HepG2 (cell line): ENCODE measurements around the gene FPGS.

Experiments
- ATF5 ChIP-seq: sonication (generic); formaldehyde crosslinking; IDR thresholded peaks from 2 replicates; pipeline ENCODE4 v1.4.0; 2020; ENCODE audit warnings: mild to moderate bottlenecking, low read depth, missing genetic modification reagents
- CTCF ChIP-seq: sonication (generic); formaldehyde crosslinking; IDR thresholded peaks from 2 replicates; pipeline ENCODE4 v1.5.0; 2020; ENCODE audit warnings: mild to moderate bottlenecking, missing genetic modification reagents, moderate library complexity
- FOXO4 ChIP-seq: sonication (generic); formaldehyde crosslinking; conservative IDR thresholded peaks from 2 replicates; pipeline ENCODE4 v1.8.1; 2023; ENCODE audit warnings: missing genetic modification reagents
- HDAC6 ChIP-seq: fragments of 200-600 bp; sonication (generic); IDR thresholded peaks from 2 replicates; pipeline ENCODE4 v1.7.0; 2017; ENCODE audit warnings: mild to moderate bottlenecking, antibody characterized with exemption, low read length, low read depth
- ISL2 ChIP-seq: sonication (generic); formaldehyde crosslinking; IDR thresholded peaks from 2 replicates; pipeline ENCODE4 v1.5.0; 2020; ENCODE audit warnings: missing genetic modification reagents
- POLR2A ChIP-seq, 2 experiments: IDR thresholded peaks; 2 replicates each; pipeline ENCODE4 v1.6.1; 2011; ENCODE audit warnings: low read depth in 2 of 2, low read length in 2 of 2, mild to moderate bottlenecking in 1 of 2, moderate library complexity in 1 of 2; ENCODE audit not compliant: insufficient read depth in 1 of 2
- SNRNP70 ChIP-seq: fragments of 200-400 bp; formaldehyde crosslinking; IDR thresholded peaks from 2 replicates; pipeline ENCODE4 v1.6.1; 2017; ENCODE audit warnings: mild to moderate bottlenecking, low read depth, low read length, moderate library complexity
- ZNF780A ChIP-seq: sonication (generic); formaldehyde crosslinking; IDR thresholded peaks from 2 replicates; pipeline ENCODE4 v1.8.0; 2022; ENCODE audit warnings: mild to moderate bottlenecking, missing genetic modification reagents, moderate library complexity
- ZXDC ChIP-seq: sonication (generic); formaldehyde crosslinking; IDR thresholded peaks from 2 replicates; pipeline ENCODE4 v1.5.0; 2020; ENCODE audit warnings: mild to moderate bottlenecking, missing genetic modification reagents
- ZZZ3 ChIP-seq: sonication (generic); formaldehyde crosslinking; IDR thresholded peaks from 2 replicates; pipeline ENCODE4 v1.4.0; 2020; ENCODE audit warnings: missing genetic modification reagents, mild to moderate bottlenecking, borderline replicate concordance

- TF ChIP-seq FOXO4 (no peak), CTCF (no peak), ZZZ3 (CRISPR knock-in tag) (no peak), ISL2 (CRISPR knock-in tag) (no peak), ZXDC (CRISPR knock-in tag) (no peak), HDAC6 (no peak), ATF5 (no peak), SNRNP70 (no peak), POLR2A (IDR thresholded peaks at IDR 0.05; ENCODE audit: insufficient read depth in 1 of 2, low read depth in 2 of 2, low read length in 2 of 2) (no peak), ZNF780A (CRISPR knock-in tag) (no peak)
Observed at GRCh38 chr9:127835991-127836516, 33.4 kb downstream of the FPGS start.
